ENCODE data around the gene BFSP2. TPM values are rescaled to one million over a fixed set of nuclear protein-coding genes. Genes with fewer than 3 reads are reported as not detected.

Gene BFSP2
- total and polyA plus RNA-seq, 2 donors (not counting 3 experiments of a cell fraction or from before 2014, with no cell fraction given) = not detected

DNA sequence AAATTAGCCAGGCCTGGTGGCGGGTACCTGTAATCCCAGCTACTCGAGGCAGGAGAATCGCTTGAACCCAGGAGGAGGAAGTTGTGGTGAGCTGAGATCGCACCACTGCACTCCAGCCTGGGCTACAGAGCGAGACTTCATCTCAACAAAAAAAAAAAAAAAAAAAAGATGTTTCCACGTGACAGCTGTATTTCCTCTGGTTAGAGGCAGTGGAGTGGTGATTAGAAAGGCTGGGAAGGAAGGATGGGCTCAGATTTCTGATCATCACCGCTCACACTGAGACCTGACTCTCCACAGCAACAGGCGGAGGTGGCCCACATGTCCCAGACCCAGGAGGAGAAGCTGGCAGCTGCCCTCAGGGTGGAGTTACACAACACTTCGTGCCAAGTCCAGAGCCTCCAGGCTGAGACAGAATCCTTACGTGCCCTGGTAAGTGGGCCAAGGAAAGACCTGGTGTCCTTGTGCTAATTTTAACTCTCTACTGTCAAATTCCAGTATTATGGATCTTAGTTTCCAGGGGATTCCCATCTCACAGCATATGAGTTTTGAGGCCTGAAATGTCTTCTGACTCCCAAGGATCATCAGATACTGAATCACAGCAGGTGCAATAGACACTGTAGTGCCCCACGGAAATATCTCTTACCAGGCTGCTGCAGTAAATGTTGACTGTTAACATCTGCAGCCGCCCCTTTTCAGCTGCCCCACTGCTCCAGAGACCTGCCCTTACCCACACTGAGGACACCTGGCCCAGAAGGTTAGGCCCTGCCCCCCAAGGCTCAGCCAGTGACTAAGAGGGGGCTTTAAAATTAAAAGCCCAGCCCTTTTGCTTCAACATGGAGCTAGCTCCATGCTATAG is 66.9 kb downstream of the BFSP2 start:
- H2AFZ ChIP-seq (ENCODE audit: low read depth, low read length) = no peak overlapping the region

More for the DNA sequence above, 66.9 kb downstream of the BFSP2 start:
- no peak for FAIRE-seq
- dilution Hi-C loops (cut with MboI; ENCODE audit: extremely low pct_ligation_motif_present, low sequenced_read_pairs) (no loop called here), intact Hi-C loops (cut with micrococcal nuclease) (no loop called here)
- Histone ChIP-seq H3K9me1 (replicated peaks; ENCODE audit: control insufficient read depth, extremely low read depth, insufficient read depth, low read length) (no peaks in the 10 kb centered on the region), H3K36me3 (ENCODE audit: control insufficient read depth in 2 of 2, extremely low read depth in 1 of 2, insufficient read depth in 2 of 2, low read length in 2 of 2) (no peaks in the 10 kb centered on the region), H3K9me3 (replicated peaks; ENCODE audit: control insufficient read depth, insufficient read depth, low read length) (no peaks in the 10 kb centered on the region), H3K4me3 (replicated peaks in 1 of 3; ENCODE audit: insufficient read depth in 1 of 3, low read depth in 1 of 3, low read length in 3 of 3) (no peak overlapping the region), H4K20me1 (replicated peaks; ENCODE audit: control insufficient read depth, extremely low read depth, insufficient read depth, low read length) (no peaks in the 10 kb centered on the region), H3K4me1 (ENCODE audit: control insufficient read depth, extremely low read depth, insufficient read depth, low read length) (no peaks in the 10 kb centered on the region), H3K4me2 (ENCODE audit: insufficient read depth, low read length) (no peak overlapping the region), H3K27ac (ENCODE audit: insufficient read depth, low read depth, low read length) (no peak overlapping the region), H3K79me2 (ENCODE audit: control insufficient read depth, insufficient read depth, low read length) (no peaks in the 10 kb centered on the region), H3K27me3 (ENCODE audit: control insufficient read depth in 2 of 2, insufficient read depth in 2 of 2, low read length in 2 of 2) (peaks cover 0 to 7% of the 10 kb centered on the region in 2 experiments), H3K9ac (replicated peaks; ENCODE audit: extremely low read depth, insufficient read depth, low read length) (no peak overlapping the region)
- ChIA-PET POLR2A (no interaction called here), CTCF (interaction anchor here (1.0 to 3.2 kb wide), 7 partner anchors 7 to 736 kb away, joined by 3 to 13 read pairs (median 5); no protein-coding TSS in a partner anchor)
- TF ChIP-seq MYC (IDR thresholded peaks at IDR 0.05; ENCODE audit: low read depth, low read length) (no peak), EZH2 (IDR thresholded peaks at IDR 0.05; ENCODE audit: borderline replicate concordance, low read depth, low read length, severe bottlenecking) (no peak), JUN (IDR thresholded peaks at IDR 0.05; ENCODE audit: borderline replicate concordance, insufficient read depth, insufficient read length, low read depth) (no peak), GATA2 (IDR thresholded peaks at IDR 0.05; ENCODE audit: insufficient read depth, insufficient read length, low read depth, low read length) (no peak), POLR2A (IDR thresholded peaks at IDR 0.05; ENCODE audit: low read depth, low read length) (no peak), POLR2AphosphoS5 (IDR thresholded peaks at IDR 0.05; ENCODE audit: insufficient read depth, low read depth, low read length) (no peak), FOS (IDR thresholded peaks at IDR 0.05; ENCODE audit: borderline replicate concordance, insufficient read depth, low read length) (no peak)
- TF ChIP-seq, protein P1, sequence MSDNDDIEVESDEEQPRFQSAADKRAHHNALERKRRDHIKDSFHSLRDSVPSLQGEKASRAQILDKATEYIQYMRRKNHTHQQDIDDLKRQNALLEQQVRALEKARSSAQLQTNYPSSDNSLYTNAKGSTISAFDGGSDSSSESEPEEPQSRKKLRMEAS (IDR thresholded peaks at IDR 0.05; ENCODE audit: insufficient read depth, insufficient read length) = no peak
- TF ChIP-seq, protein P2, sequence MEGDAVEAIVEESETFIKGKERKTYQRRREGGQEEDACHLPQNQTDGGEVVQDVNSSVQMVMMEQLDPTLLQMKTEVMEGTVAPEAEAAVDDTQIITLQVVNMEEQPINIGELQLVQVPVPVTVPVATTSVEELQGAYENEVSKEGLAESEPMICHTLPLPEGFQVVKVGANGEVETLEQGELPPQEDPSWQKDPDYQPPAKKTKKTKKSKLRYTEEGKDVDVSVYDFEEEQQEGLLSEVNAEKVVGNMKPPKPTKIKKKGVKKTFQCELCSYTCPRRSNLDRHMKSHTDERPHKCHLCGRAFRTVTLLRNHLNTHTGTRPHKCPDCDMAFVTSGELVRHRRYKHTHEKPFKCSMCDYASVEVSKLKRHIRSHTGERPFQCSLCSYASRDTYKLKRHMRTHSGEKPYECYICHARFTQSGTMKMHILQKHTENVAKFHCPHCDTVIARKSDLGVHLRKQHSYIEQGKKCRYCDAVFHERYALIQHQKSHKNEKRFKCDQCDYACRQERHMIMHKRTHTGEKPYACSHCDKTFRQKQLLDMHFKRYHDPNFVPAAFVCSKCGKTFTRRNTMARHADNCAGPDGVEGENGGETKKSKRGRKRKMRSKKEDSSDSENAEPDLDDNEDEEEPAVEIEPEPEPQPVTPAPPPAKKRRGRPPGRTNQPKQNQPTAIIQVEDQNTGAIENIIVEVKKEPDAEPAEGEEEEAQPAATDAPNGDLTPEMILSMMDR (IDR thresholded peaks at IDR 0.05; ENCODE audit: extremely low read depth in 1 of 2, insufficient read depth in 1 of 2, low read depth in 1 of 2, low read length in 2 of 2) = no peak
- no TSS peak for BruUV-seq (replicated peaks)
- no peak for DNase-seq (ENCODE audit: low read depth, low spot score)
